HepG2 (cell line): ENCODE data around the gene TK1. TPM values are rescaled to one million over a fixed set of nuclear protein-coding genes. Genes with fewer than 3 reads are reported as not detected.

Experiments used
- CBX5 ChIP-seq: sonication (generic); formaldehyde crosslinking; IDR thresholded peaks from 2 replicates; pipeline ENCODE4 v1.4.0; 2020; ENCODE audit warnings: missing genetic modification reagents, borderline replicate concordance
- ELF4 ChIP-seq: sonication (generic); formaldehyde crosslinking; IDR thresholded peaks from 2 replicates; pipeline ENCODE4 v1.5.0; 2020; ENCODE audit warnings: missing genetic modification reagents, mild to moderate bottlenecking, moderate library complexity, borderline replicate concordance
- HIVEP1 ChIP-seq: sonication (generic); formaldehyde crosslinking; IDR thresholded peaks from 2 replicates; pipeline ENCODE4 v1.4.0; 2020; ENCODE audit warnings: mild to moderate bottlenecking, missing genetic modification reagents
- HNRNPL ChIP-seq: fragments of 200-400 bp; formaldehyde crosslinking; IDR thresholded peaks from 2 replicates; pipeline ENCODE4 v1.6.1; 2017; ENCODE audit warnings: mild to moderate bottlenecking, low read depth, low read length
- HOXA3 ChIP-seq: sonication (generic); formaldehyde crosslinking; IDR thresholded peaks from 2 replicates; pipeline ENCODE4 v1.5.0; 2020; ENCODE audit warnings: missing genetic modification reagents
- KAT7 ChIP-seq: IDR thresholded peaks from 2 replicates; pipeline ENCODE4 v1.6.1; 2018; ENCODE audit warnings: borderline replicate concordance, missing compliant biosample characterization
- KDM6A ChIP-seq: IDR thresholded peaks from 2 replicates; pipeline ENCODE4 v1.6.1; 2016; ENCODE audit warnings: low read depth
- SIN3A ChIP-seq: IDR thresholded peaks from 2 replicates; pipeline ENCODE4 v1.6.1; 2011; ENCODE audit warnings: low read depth, mild to moderate bottlenecking, control low read depth, low read length, borderline replicate concordance
- SP140L ChIP-seq: sonication (generic); formaldehyde crosslinking; IDR thresholded peaks from 2 replicates; pipeline ENCODE4 v1.4.0; 2020; ENCODE audit warnings: missing genetic modification reagents, borderline replicate concordance
- TMF1 ChIP-seq: sonication (generic); formaldehyde crosslinking; IDR thresholded peaks from 2 replicates; pipeline ENCODE4 v1.8.1; 2022; ENCODE audit warnings: low read depth, missing genetic modification reagents
- ZMYM2 ChIP-seq: sonication (generic); formaldehyde crosslinking; IDR thresholded peaks from 2 replicates; pipeline ENCODE4 v1.8.0; 2022; ENCODE audit warnings: mild to moderate bottlenecking, missing genetic modification reagents
- ZNF510 ChIP-seq: sonication (generic); formaldehyde crosslinking; IDR thresholded peaks from 2 replicates; pipeline ENCODE4 v1.4.0; 2020; ENCODE audit warnings: low read depth, mild to moderate bottlenecking, missing genetic modification reagents
- ZNF773 ChIP-seq: sonication (generic); formaldehyde crosslinking; IDR thresholded peaks from 2 replicates; pipeline ENCODE4 v1.4.0; 2020; ENCODE audit warnings: missing genetic modification reagents, borderline replicate concordance
- polyA plus RNA-seq, 8 experiments: library from polyadenylated mRNA; depleted of rRNA in 3 of 8; stranded (reverse) in 7 of 8; unstranded in 1 of 8; fragments of >200 nt; fragmentation: Illumina TruSeq in 4 of 8; extraction: Trizol in 4 of 8; gene quantifications; 2 replicates each; pipeline versions ENCODE4 v1.2.1 to v1.2.3, GENCODE V29; 2011 to 2016; ENCODE audit warnings: low read depth in 4 of 8, missing spikeins in 1 of 8, mixed read lengths in 1 of 8; ENCODE audit not compliant: insufficient read depth in 1 of 8
- total RNA-seq, 5 experiments: library from RNA; depleted of rRNA; stranded (reverse); fragments of >200 nt; fragmentation: Illumina TruSeq; extraction: Trizol; gene quantifications; 2 replicates each; pipeline ENCODE4 v1.2.3, GENCODE V29; 2016; ENCODE audit warnings: low read depth in 1 of 5
- TF ChIP-seq, protein P1 (sequence below): sonication (generic); formaldehyde crosslinking; IDR thresholded peaks from 2 replicates; pipeline ENCODE4 v1.4.0; 2020; ENCODE audit warnings: missing genetic modification reagents, borderline replicate concordance
- TF ChIP-seq, protein P2 (sequence below): sonication (generic); formaldehyde crosslinking; IDR thresholded peaks from 2 replicates; pipeline ENCODE4 v1.8.0; 2022; ENCODE audit warnings: mild to moderate bottlenecking, missing genetic modification reagents; ENCODE audit not compliant: insufficient replicate concordance
- TF ChIP-seq, protein P3 (sequence below): sonication (generic); formaldehyde crosslinking; IDR thresholded peaks from 2 replicates; pipeline ENCODE4 v1.5.1; 2020; ENCODE audit warnings: missing genetic modification reagents, mild to moderate bottlenecking, borderline replicate concordance
- TF ChIP-seq, protein P4 (sequence below): IDR thresholded peaks from 2 replicates; pipeline ENCODE4 v1.6.1; 2012; ENCODE audit warnings: low read length, improper control_type of control experiment
- TF ChIP-seq, protein P5 (sequence below): sonication (generic); formaldehyde crosslinking; IDR thresholded peaks from 2 replicates; pipeline ENCODE4 v1.4.0; 2020; ENCODE audit warnings: missing genetic modification reagents

TK1 gene
- total and polyA plus RNA-seq, 2 of the 13 experiments (the other 11 are each of a cell fraction or from before 2014, with no cell fraction given): 45.0 to 96.0 TPM

DNA sequence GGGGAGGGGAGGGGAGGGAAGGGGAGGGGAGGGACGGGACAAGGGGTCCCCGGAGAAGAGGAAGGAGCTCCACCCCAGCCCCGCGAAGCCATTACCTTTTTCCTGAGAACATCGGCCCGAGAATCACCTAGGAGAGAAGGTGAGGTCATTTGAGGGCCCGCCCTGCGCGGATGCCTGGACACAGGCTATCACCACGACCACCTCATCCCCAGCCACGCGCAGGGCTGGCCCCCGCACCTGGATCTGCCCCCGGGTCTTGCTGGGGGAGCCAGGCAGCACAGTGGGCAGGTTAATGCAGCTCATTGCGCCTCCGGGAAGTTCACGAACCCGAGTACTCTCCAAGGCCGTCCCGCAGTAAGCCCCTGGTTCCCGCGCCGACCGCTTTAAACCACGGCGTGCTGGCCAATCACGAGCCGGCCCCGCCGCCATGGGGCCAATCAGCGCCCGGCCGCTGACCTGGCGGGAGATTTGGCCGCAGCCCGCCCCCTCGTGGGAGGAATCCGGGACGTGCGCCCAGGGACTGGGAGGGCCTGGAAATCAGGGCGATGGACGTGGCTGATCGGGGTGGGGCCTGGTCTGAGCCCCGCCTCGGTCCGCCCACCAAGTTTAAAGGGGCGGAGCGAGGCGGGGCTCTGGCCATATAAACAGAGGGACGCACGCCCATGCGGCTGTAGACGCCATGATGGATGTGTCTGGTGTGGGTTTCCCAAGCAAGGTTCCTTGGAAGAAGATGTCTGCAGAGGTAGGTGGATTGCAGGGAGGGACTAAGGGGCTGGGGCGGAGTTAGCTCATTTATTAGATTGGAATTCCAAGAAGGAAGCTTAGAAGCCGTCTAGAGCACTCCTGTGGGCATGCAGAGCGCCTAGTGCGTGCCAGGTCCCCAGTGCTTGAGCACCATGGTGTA, at the start of gene TK1, which contains the start of gene AFMID (continued):
- TF ChIP-seq, protein P1, sequence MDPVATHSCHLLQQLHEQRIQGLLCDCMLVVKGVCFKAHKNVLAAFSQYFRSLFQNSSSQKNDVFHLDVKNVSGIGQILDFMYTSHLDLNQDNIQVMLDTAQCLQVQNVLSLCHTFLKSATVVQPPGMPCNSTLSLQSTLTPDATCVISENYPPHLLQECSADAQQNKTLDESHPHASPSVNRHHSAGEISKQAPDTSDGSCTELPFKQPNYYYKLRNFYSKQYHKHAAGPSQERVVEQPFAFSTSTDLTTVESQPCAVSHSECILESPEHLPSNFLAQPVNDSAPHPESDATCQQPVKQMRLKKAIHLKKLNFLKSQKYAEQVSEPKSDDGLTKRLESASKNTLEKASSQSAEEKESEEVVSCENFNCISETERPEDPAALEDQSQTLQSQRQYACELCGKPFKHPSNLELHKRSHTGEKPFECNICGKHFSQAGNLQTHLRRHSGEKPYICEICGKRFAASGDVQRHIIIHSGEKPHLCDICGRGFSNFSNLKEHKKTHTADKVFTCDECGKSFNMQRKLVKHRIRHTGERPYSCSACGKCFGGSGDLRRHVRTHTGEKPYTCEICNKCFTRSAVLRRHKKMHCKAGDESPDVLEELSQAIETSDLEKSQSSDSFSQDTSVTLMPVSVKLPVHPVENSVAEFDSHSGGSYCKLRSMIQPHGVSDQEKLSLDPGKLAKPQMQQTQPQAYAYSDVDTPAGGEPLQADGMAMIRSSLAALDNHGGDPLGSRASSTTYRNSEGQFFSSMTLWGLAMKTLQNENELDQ (CRISPR knock-in tag): no peak
- TF ChIP-seq HIVEP1 (CRISPR knock-in tag) (peak; percentile 72), ZNF773 (CRISPR knock-in tag) (peak; percentile 40; the same call in 1 of the 2 replicates), SP140L (no peak; the same call in 1 of the 2 replicates), TMF1 (CRISPR knock-in tag) (peak; percentile 100), ELF4 (CRISPR knock-in tag) (no peak), SIN3A (peak; percentile 96), ZNF510 (CRISPR knock-in tag) (peak; percentile 95; the same call in 1 of the 2 replicates), KDM6A (CRISPR knock-in tag) (no peak), KAT7 (CRISPR knock-in tag) (peak; percentile 57; the same call in 1 of the 2 replicates), HOXA3 (peak; percentile 91), ZMYM2 (CRISPR knock-in tag) (no peak), CBX5 (CRISPR knock-in tag) (peak; percentile 38; the same call in 1 of the 2 replicates), HNRNPL (no peak)
- TF ChIP-seq, protein P2, sequence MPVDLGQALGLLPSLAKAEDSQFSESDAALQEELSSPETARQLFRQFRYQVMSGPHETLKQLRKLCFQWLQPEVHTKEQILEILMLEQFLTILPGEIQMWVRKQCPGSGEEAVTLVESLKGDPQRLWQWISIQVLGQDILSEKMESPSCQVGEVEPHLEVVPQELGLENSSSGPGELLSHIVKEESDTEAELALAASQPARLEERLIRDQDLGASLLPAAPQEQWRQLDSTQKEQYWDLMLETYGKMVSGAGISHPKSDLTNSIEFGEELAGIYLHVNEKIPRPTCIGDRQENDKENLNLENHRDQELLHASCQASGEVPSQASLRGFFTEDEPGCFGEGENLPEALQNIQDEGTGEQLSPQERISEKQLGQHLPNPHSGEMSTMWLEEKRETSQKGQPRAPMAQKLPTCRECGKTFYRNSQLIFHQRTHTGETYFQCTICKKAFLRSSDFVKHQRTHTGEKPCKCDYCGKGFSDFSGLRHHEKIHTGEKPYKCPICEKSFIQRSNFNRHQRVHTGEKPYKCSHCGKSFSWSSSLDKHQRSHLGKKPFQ (CRISPR knock-in tag): no peak
- TF ChIP-seq, protein P3, sequence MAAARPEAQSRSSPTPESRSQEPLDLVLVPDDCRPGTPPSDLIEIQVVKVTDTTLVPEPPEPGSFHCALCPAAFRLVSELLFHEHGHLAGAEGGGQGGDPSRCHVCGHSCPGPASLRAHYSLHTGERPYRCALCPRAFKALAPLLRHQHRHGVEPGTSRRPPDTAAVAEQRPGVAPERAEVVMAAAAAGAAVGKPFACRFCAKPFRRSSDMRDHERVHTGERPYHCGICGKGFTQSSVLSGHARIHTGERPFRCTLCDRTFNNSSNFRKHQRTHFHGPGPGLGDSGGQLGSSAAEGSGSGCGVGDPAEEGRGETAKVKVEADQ: peak; percentile 56
- TF ChIP-seq, protein P4, sequence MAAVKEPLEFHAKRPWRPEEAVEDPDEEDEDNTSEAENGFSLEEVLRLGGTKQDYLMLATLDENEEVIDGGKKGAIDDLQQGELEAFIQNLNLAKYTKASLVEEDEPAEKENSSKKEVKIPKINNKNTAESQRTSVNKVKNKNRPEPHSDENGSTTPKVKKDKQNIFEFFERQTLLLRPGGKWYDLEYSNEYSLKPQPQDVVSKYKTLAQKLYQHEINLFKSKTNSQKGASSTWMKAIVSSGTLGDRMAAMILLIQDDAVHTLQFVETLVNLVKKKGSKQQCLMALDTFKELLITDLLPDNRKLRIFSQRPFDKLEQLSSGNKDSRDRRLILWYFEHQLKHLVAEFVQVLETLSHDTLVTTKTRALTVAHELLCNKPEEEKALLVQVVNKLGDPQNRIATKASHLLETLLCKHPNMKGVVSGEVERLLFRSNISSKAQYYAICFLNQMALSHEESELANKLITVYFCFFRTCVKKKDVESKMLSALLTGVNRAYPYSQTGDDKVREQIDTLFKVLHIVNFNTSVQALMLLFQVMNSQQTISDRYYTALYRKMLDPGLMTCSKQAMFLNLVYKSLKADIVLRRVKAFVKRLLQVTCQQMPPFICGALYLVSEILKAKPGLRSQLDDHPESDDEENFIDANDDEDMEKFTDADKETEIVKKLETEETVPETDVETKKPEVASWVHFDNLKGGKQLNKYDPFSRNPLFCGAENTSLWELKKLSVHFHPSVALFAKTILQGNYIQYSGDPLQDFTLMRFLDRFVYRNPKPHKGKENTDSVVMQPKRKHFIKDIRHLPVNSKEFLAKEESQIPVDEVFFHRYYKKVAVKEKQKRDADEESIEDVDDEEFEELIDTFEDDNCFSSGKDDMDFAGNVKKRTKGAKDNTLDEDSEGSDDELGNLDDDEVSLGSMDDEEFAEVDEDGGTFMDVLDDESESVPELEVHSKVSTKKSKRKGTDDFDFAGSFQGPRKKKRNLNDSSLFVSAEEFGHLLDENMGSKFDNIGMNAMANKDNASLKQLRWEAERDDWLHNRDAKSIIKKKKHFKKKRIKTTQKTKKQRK: no peak
- TF ChIP-seq, protein P5, sequence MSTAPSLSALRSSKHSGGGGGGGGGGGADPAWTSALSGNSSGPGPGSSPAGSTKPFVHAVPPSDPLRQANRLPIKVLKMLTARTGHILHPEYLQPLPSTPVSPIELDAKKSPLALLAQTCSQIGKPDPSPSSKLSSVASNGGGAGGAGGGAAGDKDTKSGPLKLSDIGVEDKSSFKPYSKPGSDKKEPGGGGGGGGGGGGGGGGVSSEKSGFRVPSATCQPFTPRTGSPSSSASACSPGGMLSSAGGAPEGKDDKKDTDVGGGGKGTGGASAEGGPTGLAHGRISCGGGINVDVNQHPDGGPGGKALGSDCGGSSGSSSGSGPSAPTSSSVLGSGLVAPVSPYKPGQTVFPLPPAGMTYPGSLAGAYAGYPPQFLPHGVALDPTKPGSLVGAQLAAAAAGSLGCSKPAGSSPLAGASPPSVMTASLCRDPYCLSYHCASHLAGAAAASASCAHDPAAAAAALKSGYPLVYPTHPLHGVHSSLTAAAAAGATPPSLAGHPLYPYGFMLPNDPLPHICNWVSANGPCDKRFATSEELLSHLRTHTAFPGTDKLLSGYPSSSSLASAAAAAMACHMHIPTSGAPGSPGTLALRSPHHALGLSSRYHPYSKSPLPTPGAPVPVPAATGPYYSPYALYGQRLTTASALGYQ (CRISPR knock-in tag): peak; percentile 45; the same call in 1 of the 2 replicates
